Heart left ventricle (tissue), 16 donors: ENCODE data around the gene HES5. TPM values are rescaled to one million over a fixed set of nuclear protein-coding genes. Genes with fewer than 3 reads are reported as not detected.

Source experiments
- ATAC-seq, 4 donors: fragments of 200-7000 bp; cut with Tn5 transposase; one replicate each; pipeline ENCODE4 v1.9.1; 2020 to 2022; ENCODE audit warnings: moderate library complexity in 4 of 4, mild to moderate bottlenecking in 3 of 4, moderate number of reproducible peaks in 1 of 4
- DNase-seq, 5 donors: peaks; one replicate each; pipeline ENCODE4 v3.0.0-alpha.2; 2020
- H3K27ac ChIP-seq, 12 donors: fragments of 200-600 bp; sonication (generic) in 4 of 12; one replicate each; pipeline versions ENCODE4 v1.5.0 to v1.8.0; 2016 to 2022; ENCODE audit warnings: mild to moderate bottlenecking in 2 of 12
- H3K27me3 ChIP-seq, 9 donors: fragments of 200-600 bp; sonication (generic) in 2 of 9; one replicate each; pipeline versions ENCODE4 v1.5.1 to v1.8.0; 2016 to 2022; ENCODE audit warnings: mild to moderate bottlenecking in 3 of 9
- H3K36me3 ChIP-seq, 9 donors: fragments of 200-600 bp; sonication (generic) in 2 of 9; one replicate each; pipeline versions ENCODE4 v1.5.0 to v1.8.0; 2018 to 2022; ENCODE audit warnings: mild to moderate bottlenecking in 2 of 9
- H3K4me1 ChIP-seq, 12 donors: fragments of 200-600 bp; sonication (generic) in 4 of 12; one replicate each; pipeline versions ENCODE4 v1.5.0 to v1.8.0; 2016 to 2022; ENCODE audit warnings: mild to moderate bottlenecking in 3 of 12
- H3K4me3 ChIP-seq, 12 donors: fragments of 200-600 bp; sonication (generic) in 4 of 12; one replicate each; pipeline versions ENCODE4 v1.5.0 to v1.8.0; 2017 to 2022; ENCODE audit warnings: mild to moderate bottlenecking in 9 of 12, moderate library complexity in 4 of 12
- H3K9me3 ChIP-seq, 12 donors: fragments of 200-600 bp; sonication (generic) in 4 of 12; one replicate each; pipeline versions ENCODE4 v1.5.0 to v1.8.0; 2016 to 2022; ENCODE audit warnings: mild to moderate bottlenecking in 1 of 12
- POLR2A ChIP-seq, 2 donors: fragments of 450-650 bp; IDR thresholded peaks; one replicate each; pipeline ENCODE4 v1.6.1; 2017; ENCODE audit warnings: antibody characterized with exemption in 2 of 2, mild to moderate bottlenecking in 2 of 2, moderate library complexity in 2 of 2
- WGBS, 4 donors: extraction: QIAGEN DNeasy Blood & Tissue Kit in 2 of 4; methylation state at CpG; one replicate each; pipeline versions ENCODE4 v1.1.5 to v1.1.7; 2013 to 2018; 5-methylcytosine and 5-hydroxymethylcytosine counted together
- intact Hi-C, 10 donors: fragments of 100-400 bp; cut with DNase I; formaldehyde crosslinking; loops; one replicate each; pipeline versions ENCODE4 v1.11.1 to v1.14.2; 2022
- polyA plus RNA-seq, 2 donors: library from polyadenylated mRNA; stranded (reverse); fragments of 200-250 nt; gene quantifications; one replicate each; pipeline ENCODE4 v1.2.3, GENCODE V29; 2013
- total RNA-seq, 9 donors: library from RNA; depleted of rRNA in 2 of 9; stranded (reverse); fragments of >200 nt in 2 of 9; fragmentation: NEBNext Ultra II Directional in 3 of 9; extraction: Animal tissue kit (Norgen Biotek cat#: 25700) in 3 of 9; gene quantifications; one replicate each; pipeline versions ENCODE4 v1.1.0 to v1.2.4, GENCODE V29; 2016 to 2023
- TF ChIP-seq, protein P1 (sequence below), 12 donors: fragments of 200-600 bp; sonication (generic) in 4 of 12; IDR thresholded peaks; one replicate each; pipeline versions ENCODE4 v1.5.0 to v1.8.0; 2018 to 2022; ENCODE audit warnings: antibody characterized with exemption in 12 of 12, mild to moderate bottlenecking in 5 of 12
- donor health status: ischemic (EF 13 %, LVEDD 7.1; RV severe dilation, severe dysfunction).
- donor health status: healthy with polysubstance abuse.
- donor health status: DM: no; HTN: yes; CAD: no.
- donor health status: DM: no; HTN: no; CAD: no.
- donor health status: ischemic (EF 25% LVEDD 6.9; RV normal size, moderate dysfunction).
- donor health status: ischemic (EF 25% LVEDD 5.7; RV mildly dilated, moderate dysfunction).
- donor health status: healthy.
- donor health status: DM: yes; HTN: yes; CAD: no.
- donor health status: ischemic (EF 35%, LVEDD 5.7; RV mildly dilated, moderate dysfunction).
- donor health status: nonischemic (EF 11% LVEDD 7.7; RV severe dilation, severe dysfunction).
- donor health status: DM: yes; HTN: yes; CAD: no.
- donor health status: PGD.
- donor health status: ischemic (EF 29% LVEDD 5.4; RV normal size, mild dysfunction).
- donor health status: nonischemic (EF 23%, LVEDD 6.1; RV moderate dilation, normal function).

The HES5 gene
- total and polyA plus RNA-seq, 11 donors = 0.42 to 2.0 (median 1.2) TPM

DNA sequence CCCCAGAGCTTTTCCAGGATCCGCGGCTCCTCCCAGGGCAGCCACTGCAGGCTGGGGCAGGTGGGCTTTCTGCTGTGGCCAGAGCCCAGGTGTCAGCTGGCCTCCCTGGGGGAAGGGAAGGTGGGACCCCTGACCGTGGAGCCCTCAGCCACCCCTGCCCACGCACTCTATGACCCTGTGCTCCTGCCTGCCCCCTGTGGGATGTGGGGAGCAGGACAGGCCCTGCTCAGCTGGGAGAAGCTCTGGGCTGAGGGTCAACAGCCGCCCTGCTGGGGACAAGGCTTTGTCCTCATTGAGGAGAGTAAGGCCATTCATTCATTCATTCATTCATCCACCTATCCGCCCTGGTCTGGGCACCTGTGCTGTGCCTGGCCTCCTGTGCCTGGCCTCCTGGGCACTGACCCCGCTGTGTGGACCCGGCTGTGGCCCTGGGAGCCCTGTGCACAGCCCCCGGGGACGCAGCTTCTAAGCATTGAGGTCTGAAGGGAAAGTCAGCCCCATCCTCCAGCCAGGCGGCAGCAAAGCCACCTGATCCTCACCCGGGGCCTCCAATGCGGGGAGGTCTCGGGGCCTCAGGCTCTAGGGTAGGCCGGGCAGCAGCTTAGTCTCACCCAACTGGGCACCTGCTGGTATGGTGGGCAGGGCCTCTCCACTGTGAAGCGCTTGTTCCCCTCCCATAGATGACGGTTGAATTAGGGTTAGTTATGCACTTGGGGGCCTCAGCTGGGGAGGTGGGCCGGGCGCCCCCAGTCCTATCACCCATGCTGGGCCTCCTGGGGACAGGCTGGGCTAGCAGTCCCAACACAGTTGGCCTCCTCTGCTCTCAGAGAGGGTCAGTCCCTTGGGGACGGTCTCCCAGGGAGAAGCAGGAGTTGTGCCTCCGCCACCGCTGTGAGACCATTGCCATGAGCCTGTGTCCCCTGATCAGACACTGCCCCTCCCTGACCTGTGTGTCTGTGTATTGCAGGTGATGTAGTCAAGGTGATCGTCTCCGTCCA, 32.1 kb upstream of the HES5 start:
- H3K9me3 ChIP-seq = no peaks in the 10 kb centered on the region
- DNase-seq = no peak
- H3K27me3 ChIP-seq = peaks cover 0 to 10% (median 0%) of the 10 kb centered on the region in 9 donors
- intact Hi-C loops = no loop called here
- no peak overlapping the region for H3K4me3 ChIP-seq
- TF ChIP-seq, protein P1, sequence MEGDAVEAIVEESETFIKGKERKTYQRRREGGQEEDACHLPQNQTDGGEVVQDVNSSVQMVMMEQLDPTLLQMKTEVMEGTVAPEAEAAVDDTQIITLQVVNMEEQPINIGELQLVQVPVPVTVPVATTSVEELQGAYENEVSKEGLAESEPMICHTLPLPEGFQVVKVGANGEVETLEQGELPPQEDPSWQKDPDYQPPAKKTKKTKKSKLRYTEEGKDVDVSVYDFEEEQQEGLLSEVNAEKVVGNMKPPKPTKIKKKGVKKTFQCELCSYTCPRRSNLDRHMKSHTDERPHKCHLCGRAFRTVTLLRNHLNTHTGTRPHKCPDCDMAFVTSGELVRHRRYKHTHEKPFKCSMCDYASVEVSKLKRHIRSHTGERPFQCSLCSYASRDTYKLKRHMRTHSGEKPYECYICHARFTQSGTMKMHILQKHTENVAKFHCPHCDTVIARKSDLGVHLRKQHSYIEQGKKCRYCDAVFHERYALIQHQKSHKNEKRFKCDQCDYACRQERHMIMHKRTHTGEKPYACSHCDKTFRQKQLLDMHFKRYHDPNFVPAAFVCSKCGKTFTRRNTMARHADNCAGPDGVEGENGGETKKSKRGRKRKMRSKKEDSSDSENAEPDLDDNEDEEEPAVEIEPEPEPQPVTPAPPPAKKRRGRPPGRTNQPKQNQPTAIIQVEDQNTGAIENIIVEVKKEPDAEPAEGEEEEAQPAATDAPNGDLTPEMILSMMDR (IDR thresholded peaks at IDR 0.05) = peak in 11 of 12 donors; percentile 8 to 53 (median 28)
- no peak for TF ChIP-seq POLR2A (IDR thresholded peaks at IDR 0.05)
- peaks cover 0 to 22% (median 9%) of the 10 kb centered on the region in 12 donors for H3K4me1 ChIP-seq
- no peak for ATAC-seq
- peaks cover 0 to 64% (median 21%) of the 10 kb centered on the region in 9 donors for H3K36me3 ChIP-seq
- H3K27ac ChIP-seq = no peak overlapping the region
- WGBS, 4 donors = 89 to 94% (median 92%) methylated on average over 14 to 24 of the region's 24 CpGs

DNA sequence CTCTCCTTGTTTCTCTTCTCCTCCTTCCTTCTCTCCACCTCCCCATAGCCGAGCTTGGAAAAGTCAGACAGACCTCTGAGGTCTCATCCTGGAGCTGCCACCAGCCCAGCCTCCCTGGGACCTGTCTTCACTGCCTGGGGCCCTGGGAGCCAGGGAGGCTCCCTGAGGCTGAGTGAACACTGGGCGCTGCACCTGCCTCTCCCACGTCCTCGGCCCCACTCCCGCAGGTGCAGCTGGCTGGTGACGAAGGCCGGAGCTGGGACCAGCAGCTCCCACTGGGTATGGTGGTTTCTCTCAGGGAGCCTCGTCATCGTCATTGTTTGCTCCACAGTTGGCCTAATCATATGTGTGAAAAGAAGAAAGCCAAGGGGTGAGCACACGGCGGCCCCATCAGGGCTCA, 31.4 kb upstream of the HES5 start:
- Histone ChIP-seq H3K4me1 (peaks cover 0 to 29% (median 14%) of the 10 kb centered on the region in 12 donors), H3K27me3 (peaks cover 0 to 3% (median 0%) of the 10 kb centered on the region in 9 donors), H3K36me3 (peaks cover 0 to 64% (median 21%) of the 10 kb centered on the region in 9 donors), H3K4me3 (no peak overlapping the region), H3K27ac (no peak overlapping the region), H3K9me3 (no peaks in the 10 kb centered on the region)
- no peak for DNase-seq
- intact Hi-C loops = no loop called here
- no peak for ATAC-seq
- WGBS, 4 donors = 85 to 93% (median 88%) methylated on average over 11 of the region's 11 CpGs
- no peak for TF ChIP-seq POLR2A (IDR thresholded peaks at IDR 0.05)
- TF ChIP-seq, protein P1 (IDR thresholded peaks at IDR 0.05) = no peak

DNA sequence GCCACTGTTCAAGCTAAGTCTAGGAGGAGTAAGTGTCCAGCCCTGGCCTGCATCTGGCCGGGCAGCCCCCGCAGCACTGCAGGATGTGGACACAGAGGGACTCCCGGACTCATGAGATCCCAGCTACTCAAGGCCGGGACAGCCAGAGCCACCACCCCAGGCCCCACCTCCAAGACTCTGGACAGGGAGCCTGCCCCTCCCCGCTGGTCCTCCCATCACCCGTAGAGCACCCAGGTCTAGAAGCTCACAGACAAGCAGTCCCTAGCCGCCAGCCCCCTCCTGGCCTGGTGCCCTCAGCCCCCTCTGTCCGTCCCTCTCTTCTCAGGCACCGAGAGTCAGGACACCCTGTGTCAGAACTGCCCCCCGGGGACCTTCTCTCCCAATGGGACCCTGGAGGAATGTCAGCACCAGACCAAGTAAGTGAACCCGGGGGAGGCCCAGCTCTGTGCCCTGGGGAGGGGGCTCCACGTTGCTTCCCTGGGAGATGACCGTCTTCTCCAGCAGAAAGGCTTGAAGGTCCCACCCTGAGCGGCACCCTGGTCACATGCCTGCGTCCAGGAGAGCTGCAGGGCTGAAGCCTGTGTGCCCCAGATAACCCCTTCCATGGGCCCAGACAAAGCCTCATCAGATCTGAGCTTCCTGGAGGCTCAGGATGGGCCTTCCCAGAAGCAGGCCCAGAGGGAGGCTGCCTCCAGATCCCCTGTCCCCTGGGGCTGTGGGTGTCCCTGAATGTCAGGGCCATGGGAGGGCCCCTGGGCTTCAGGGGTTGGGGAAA, 30.4 kb upstream of the HES5 start:
- no peak for TF ChIP-seq POLR2A (IDR thresholded peaks at IDR 0.05)
- TF ChIP-seq, protein P1 (IDR thresholded peaks at IDR 0.05) = no peak
- H3K4me3 ChIP-seq = no peak overlapping the region
- WGBS, 4 donors = 87 to 91% (median 88%) methylated on average over 7 to 15 of the region's 15 CpGs
- no peak overlapping the region for H3K27ac ChIP-seq
- H3K4me1 ChIP-seq = peaks cover 0 to 35% (median 18%) of the 10 kb centered on the region in 12 donors
- H3K9me3 ChIP-seq = no peaks in the 10 kb centered on the region
- DNase-seq = no peak
- H3K36me3 ChIP-seq = peaks cover 0 to 64% (median 21%) of the 10 kb centered on the region in 9 donors
- intact Hi-C loops = no loop called here
- no peaks in the 10 kb centered on the region for H3K27me3 ChIP-seq
- no peak for ATAC-seq
